ENCODE measurements around the gene ALPP.

DNA sequence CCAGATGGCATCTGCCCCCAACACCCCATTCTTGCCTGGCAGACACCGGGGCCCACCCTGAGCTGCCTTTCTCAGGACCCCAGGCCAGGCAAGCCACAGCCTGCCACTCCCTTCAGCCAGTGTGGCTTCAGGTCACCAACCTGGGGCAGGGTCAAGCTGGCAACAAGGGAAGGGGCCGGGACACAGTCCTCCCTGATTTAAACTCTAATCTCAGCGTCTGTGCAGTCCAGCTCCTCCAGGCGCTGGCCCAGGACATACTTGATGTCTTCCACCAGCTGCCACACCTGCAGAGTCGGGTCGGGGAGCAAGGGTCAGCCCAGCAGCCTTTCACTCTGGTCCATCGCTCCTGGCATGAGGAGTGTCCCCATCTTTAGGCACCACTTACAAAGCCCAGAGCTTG lies 29.0 kb upstream of the ALPP start:
- no peak for TF ChIP-seq EZH2 (IDR thresholded peaks at IDR 0.05; ENCODE audit: insufficient read depth, poor library complexity, severe bottlenecking)
- TF ChIP-seq EZH2phosphoT487 (IDR thresholded peaks at IDR 0.05; ENCODE audit: insufficient read depth, low read depth) = no peak

Data from GM23248 (cell line).